MCF 10A (cell line): ENCODE measurements around the gene ZNF75A. TPM values are rescaled to one million over a fixed set of nuclear protein-coding genes. Genes with fewer than 3 reads are reported as not detected.

Source experiments
- BruUV-seq: library from RNA; stranded (reverse); fragments of 400-500 nt; replicated peaks from 2 replicates; lab custom pipeline; 2021; lab: Mats Ljungman, UMichigan
- CTCF ChIA-PET: fragments of 300-600 bp; sonication (Branson Sonifier 250); formaldehyde crosslinking; extraction: SDS; loops from one replicate; lab custom pipeline; 2021; ENCODE audit warnings: antibody characterized with exemption, inconsistent platforms; lab: Yijun Ruan, JAX
- POLR2A ChIA-PET: fragments of 300-600, 350-650 bp; sonication (Branson Sonifier 250); formaldehyde crosslinking; extraction: SDS; loops from one replicate; lab custom pipeline; 2020; ENCODE audit warnings: antibody characterized with exemption, inconsistent platforms; lab: Yijun Ruan, JAX
- DNase-seq: peaks from one replicate; pipeline ENCODE4 v3.0.0-alpha.2; 2018; ENCODE audit not compliant: unreplicated experiment
- H3K27ac Mint-ChIP-seq: one replicate; pipeline ENCODE4 v1.8.0; 2022; ENCODE audit warnings: mild to moderate bottlenecking, low read depth, mixed read lengths; ENCODE audit not compliant: unreplicated experiment
- H3K27me3 Mint-ChIP-seq: one replicate; pipeline ENCODE4 v1.8.0; 2022; ENCODE audit warnings: mixed read lengths; ENCODE audit not compliant: insufficient read depth, unreplicated experiment
- H3K36me3 Mint-ChIP-seq: one replicate; pipeline ENCODE4 v1.8.0; 2022; ENCODE audit warnings: mild to moderate bottlenecking, moderate library complexity, mixed read lengths; ENCODE audit not compliant: insufficient read depth, unreplicated experiment
- H3K4me1 Mint-ChIP-seq: one replicate; pipeline ENCODE4 v1.8.0; 2022; ENCODE audit warnings: mixed read lengths; ENCODE audit not compliant: insufficient read depth, unreplicated experiment
- H3K4me3 Mint-ChIP-seq: one replicate; pipeline ENCODE4 v1.8.0; 2022; ENCODE audit warnings: mild to moderate bottlenecking, moderate library complexity, mixed read lengths; ENCODE audit not compliant: unreplicated experiment
- H3K9me3 Mint-ChIP-seq: one replicate; pipeline ENCODE4 v1.8.0; 2022; ENCODE audit warnings: mixed read lengths; ENCODE audit not compliant: unreplicated experiment
- CTCF ChIP-seq: fragments of 200-600 bp; IDR thresholded peaks from one replicate; pipeline ENCODE4 v1.8.0; 2022; ENCODE audit warnings: antibody characterized with exemption, mild to moderate bottlenecking; ENCODE audit not compliant: unreplicated experiment
- intact Hi-C: fragments of 100-400 bp; cut with micrococcal nuclease; formaldehyde crosslinking; loops from 2 replicates; pipeline ENCODE4 v1.14.1; 2022
- total RNA-seq: library from RNA; stranded (reverse); gene quantifications from 2 replicates; pipeline ENCODE4 v1.2.3, GENCODE V29; 2022

The ZNF75A gene
- total RNA-seq, 1 experiment from 2014 or later: 28.2 TPM

DNA sequence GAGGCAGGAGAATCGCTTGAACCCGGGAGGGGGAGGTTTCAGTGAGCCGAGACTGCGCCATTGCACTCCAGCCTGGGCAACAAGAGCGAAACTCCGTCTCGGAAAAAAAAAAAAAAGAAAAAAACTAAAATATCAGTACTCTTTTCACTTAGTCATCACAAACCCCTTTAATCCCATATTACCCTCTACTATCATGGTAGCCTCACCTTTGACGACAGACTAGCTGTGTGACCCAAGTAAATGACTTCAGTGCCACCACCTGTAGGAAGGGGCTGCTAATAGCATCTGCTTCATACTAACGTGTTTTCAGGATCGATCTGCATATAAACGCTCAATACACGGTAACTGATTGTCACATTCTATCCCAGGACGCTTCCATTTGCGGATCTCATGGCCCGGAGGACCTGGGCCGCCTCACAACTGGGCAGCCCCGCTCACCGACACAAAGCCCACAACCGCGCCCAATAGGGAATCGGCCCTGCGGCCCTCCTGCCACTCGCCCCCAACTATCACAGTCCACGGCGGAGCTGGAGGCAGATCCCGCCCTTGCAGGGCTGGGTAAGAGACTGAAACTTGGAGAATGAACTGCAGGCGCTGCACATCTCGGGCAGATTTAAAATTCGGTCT, 23.1 kb upstream of the ZNF75A start:
- CTCF ChIA-PET: interaction anchor here (0.6 to 1.3 kb wide), 3 partner anchors 15 to 313 kb away, joined by 3 read pairs; no protein-coding TSS in a partner anchor
- no peak for TF ChIP-seq CTCF
- no peak for DNase-seq
- intact Hi-C loops: loop anchor here (1.0 kb wide), 2 partner anchors 47 to 99 kb away; partner anchors contain the start of gene ZNF200
- POLR2A ChIA-PET: interaction anchor here (0.7 to 11.6 kb wide), 22 partner anchors 8 to 218 kb away, joined by 3 to 161 read pairs (median 8); partner anchors contain the start of genes CLUAP1, NAA60, TIGD7 and ZNF174
- H3K36me3 Mint-ChIP-seq: peaks cover 40% of the 10 kb centered on the region
- no peaks in the 10 kb centered on the region for H3K9me3 Mint-ChIP-seq
- BruUV-seq: no TSS peak
- peak overlapping the region; percentile 99 for H3K27ac Mint-ChIP-seq
- peak overlapping the region; percentile 96 for H3K4me3 Mint-ChIP-seq
- no peaks in the 10 kb centered on the region for H3K27me3 Mint-ChIP-seq
- H3K4me1 Mint-ChIP-seq: no peaks in the 10 kb centered on the region

DNA sequence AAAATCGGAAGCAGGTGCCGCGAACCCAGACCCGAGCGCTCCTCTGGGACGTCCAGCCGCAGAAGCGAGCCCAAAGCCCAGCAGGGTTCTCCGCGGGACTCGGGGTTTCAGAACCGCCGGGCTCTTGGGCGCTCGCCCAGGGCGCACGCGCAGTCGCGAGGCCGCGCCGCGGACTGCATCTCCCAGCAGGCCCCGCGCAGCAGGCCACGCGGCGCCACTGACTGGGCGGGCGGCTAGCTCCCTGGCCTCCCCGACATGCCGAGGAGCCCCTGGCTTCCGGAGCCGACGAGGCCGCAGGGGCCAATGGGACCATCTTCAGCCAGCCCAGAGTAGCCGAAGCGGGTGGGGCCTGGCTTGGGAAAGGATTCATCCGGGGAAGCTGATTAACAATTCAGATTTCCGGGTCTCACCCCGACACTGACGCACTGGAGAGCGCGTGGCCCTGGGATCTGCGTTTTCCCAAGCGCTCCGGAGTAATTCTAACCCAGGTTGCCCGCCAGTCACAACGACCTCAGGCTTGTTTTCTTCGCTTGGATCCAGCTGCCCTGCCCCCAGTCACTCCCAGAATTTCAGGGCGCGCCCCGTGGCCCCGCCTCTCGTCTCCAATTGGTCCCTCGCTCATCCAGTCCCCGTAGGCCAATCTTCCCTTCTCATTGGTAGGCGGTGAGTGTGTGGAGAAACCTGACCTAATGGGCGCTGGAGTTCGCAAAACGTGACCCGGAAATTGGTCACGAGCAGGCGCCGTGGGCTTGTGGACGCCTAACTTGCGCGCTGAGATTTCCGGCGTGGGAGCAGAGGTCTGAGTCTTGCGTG, 22.4 kb upstream of the ZNF75A start, which contains the start of gene ZNF263:
TSS of gene ZNF263 (plus strand) at position 762 of the 813 bp plus-strand sequence. CDS start 328 bp downstream, outside the sequence.
- Mint-ChIP-seq H3K4me3 (peak within 1 kb of the TSS; percentile 96), H3K27me3 (no peaks in the 10 kb centered on the region), H3K9me3 (no peaks in the 10 kb centered on the region), H3K36me3 (peaks cover 47% of the 10 kb centered on the region), H3K27ac (peak within 1 kb of the TSS; percentile 99), H3K4me1 (no peaks in the 10 kb centered on the region)
- no peak for TF ChIP-seq CTCF
- BruUV-seq: TSS peak; percentile 84
- intact Hi-C loops: loop anchor here (1.0 kb wide), 3 partner anchors 19 to 100 kb away; partner anchors contain the start of gene ZNF200
- POLR2A ChIA-PET: interaction anchor here (0.6 to 11.6 kb wide), 31 partner anchors 8 to 1604 kb away, joined by 3 to 161 read pairs (median 4); partner anchors contain the start of genes CLUAP1, NAA60, TIGD7 and ZNF174
- CTCF ChIA-PET: interaction anchor here (0.6 to 1.3 kb wide), 3 partner anchors 16 to 313 kb away, joined by 3 read pairs; no protein-coding TSS in a partner anchor
- peak; percentile 99 for DNase-seq

DNA sequence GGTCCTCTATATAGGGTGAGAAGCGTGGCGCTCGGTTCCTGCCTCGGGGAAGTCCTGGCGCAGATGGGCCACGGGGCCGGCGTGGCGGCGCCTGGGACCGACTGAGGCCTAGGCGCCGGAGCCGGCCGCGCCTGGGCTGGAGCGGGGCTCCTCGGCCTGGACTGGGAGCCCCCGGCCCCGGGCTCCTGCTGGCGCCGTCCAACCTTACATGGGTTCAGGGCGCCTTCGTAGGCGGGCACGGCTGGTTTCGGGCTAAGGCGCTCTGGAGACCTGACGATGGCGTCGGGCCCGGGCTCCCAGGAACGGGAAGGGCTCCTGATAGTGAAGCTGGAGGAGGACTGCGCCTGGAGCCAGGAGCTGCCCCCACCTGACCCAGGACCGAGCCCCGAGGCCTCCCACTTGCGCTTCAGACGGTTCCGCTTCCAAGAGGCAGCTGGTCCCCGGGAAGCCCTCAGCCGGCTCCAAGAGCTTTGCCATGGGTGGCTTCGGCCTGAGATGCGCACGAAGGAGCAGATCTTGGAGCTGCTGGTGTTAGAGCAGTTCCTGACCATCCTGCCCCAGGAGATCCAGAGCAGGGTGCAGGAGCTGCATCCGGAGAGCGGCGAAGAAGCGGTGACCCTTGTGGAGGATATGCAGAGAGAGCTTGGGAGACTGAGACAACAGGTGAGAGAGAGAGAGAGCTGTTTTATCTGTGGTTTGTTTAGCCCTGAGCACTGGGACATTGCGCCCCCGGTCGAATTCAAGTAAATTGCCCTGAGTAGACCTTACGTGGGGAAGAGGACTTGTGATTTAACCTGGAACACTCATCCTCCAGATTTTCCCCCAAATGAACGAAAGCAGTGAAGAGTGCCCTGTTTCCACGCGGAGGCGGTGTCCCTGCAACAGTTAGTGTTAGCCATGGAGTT, 21.5 kb upstream of the ZNF75A start:
- BruUV-seq: TSS peak; percentile 48
- CTCF ChIA-PET: interaction anchor here (0.7 to 1.0 kb wide), 4 partner anchors 19 to 762 kb away, joined by 4 read pairs; no protein-coding TSS in a partner anchor
- peak overlapping the region; percentile 96 for H3K4me3 Mint-ChIP-seq
- no peaks in the 10 kb centered on the region for H3K4me1 Mint-ChIP-seq
- no peaks in the 10 kb centered on the region for H3K9me3 Mint-ChIP-seq
- POLR2A ChIA-PET: interaction anchor here (0.5 to 11.6 kb wide), 29 partner anchors 8 to 970 kb away, joined by 3 to 161 read pairs (median 6); partner anchors contain the start of genes CLUAP1, NAA60, TIGD7 and ZNF174
- intact Hi-C loops: loop anchor here (1.0 kb wide), 1 partner anchor 19 kb away; no protein-coding TSS in a partner anchor
- peak overlapping the region; percentile 99 for H3K27ac Mint-ChIP-seq
- H3K36me3 Mint-ChIP-seq: peaks cover 55% of the 10 kb centered on the region
- no peaks in the 10 kb centered on the region for H3K27me3 Mint-ChIP-seq
- no peak for DNase-seq
- TF ChIP-seq CTCF: no peak
